ENCODE data around the gene FRMD8. TPM values are rescaled to one million over a fixed set of nuclear protein-coding genes. Genes with fewer than 3 reads are reported as not detected.
A peak's percentile ranks its signal among the peaks of the same experiment; 100 is the strongest.

Gene FRMD8
- total RNA-seq, 1 experiment from 2014 or later, result 51.1 TPM

DNA sequence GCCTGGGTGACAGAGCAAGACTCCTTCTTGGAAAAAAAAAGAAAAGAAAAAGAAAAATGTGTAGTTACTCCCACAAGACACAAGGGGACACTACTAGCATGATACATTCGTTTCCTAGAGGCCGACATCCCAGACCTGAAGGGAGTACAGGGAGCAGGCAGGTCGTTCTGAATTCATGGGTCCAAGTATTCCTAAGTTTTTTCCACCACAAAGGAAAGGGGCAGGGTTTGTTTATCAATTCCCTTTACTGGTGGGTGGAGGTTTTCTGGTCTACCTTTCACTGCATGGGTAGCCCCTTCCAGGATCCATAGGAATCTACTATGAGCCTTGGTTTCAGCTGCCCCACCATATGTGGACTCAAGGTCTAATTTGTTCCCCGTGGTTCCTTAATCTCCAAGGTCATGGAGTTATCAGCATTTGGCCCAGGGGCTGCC lies 20.1 kb upstream of the FRMD8 start:
- Histone ChIP-seq H3K4me1 (ENCODE audit: insufficient read depth, low read length, poor library complexity, severe bottlenecking) (no peaks in the 10 kb centered on the region), H3K36me3 (ENCODE audit: insufficient read depth, low read length, poor library complexity, severe bottlenecking) (no peaks in the 10 kb centered on the region), H3K27me3 (replicated peaks; ENCODE audit: insufficient read depth, low read depth, low read length, poor library complexity) (no peaks in the 10 kb centered on the region), H3K27ac (ENCODE audit: low read depth, low read length, poor library complexity, severe bottlenecking) (no peak overlapping the region), H3K4me3 (ENCODE audit: low read depth, low read length, poor library complexity, severe bottlenecking) (no peak overlapping the region), H3K9me3 (ENCODE audit: low read depth, low read length, poor library complexity, severe bottlenecking) (no peaks in the 10 kb centered on the region)
- peak; percentile 92 for DNase-seq (ENCODE audit: low spot score)
- TF ChIP-seq EZH2 (IDR thresholded peaks at IDR 0.05; ENCODE audit: borderline replicate concordance, low read depth, low read length, poor library complexity, severe bottlenecking), result no peak
- TF ChIP-seq, protein P1, sequence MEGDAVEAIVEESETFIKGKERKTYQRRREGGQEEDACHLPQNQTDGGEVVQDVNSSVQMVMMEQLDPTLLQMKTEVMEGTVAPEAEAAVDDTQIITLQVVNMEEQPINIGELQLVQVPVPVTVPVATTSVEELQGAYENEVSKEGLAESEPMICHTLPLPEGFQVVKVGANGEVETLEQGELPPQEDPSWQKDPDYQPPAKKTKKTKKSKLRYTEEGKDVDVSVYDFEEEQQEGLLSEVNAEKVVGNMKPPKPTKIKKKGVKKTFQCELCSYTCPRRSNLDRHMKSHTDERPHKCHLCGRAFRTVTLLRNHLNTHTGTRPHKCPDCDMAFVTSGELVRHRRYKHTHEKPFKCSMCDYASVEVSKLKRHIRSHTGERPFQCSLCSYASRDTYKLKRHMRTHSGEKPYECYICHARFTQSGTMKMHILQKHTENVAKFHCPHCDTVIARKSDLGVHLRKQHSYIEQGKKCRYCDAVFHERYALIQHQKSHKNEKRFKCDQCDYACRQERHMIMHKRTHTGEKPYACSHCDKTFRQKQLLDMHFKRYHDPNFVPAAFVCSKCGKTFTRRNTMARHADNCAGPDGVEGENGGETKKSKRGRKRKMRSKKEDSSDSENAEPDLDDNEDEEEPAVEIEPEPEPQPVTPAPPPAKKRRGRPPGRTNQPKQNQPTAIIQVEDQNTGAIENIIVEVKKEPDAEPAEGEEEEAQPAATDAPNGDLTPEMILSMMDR (conservative IDR thresholded peaks at IDR 0.05; ENCODE audit: low read depth, low read length), result peak; percentile 72
- intact Hi-C loops (cut with micrococcal nuclease; ENCODE audit: unreplicated experiment), result loop anchor here (1.0 kb wide), 1 partner anchor 144 kb away; no protein-coding TSS in a partner anchor
- ChIA-PET CTCF (interaction anchor here (0.6 kb wide), 2 partner anchors 90 to 91 kb away, joined by 3 to 4 read pairs; no protein-coding TSS in a partner anchor), POLR2A (ENCODE audit: low non-redundant PET) (no interaction called here)
- no TSS peak for BruUV-seq (replicated peaks)

DNA sequence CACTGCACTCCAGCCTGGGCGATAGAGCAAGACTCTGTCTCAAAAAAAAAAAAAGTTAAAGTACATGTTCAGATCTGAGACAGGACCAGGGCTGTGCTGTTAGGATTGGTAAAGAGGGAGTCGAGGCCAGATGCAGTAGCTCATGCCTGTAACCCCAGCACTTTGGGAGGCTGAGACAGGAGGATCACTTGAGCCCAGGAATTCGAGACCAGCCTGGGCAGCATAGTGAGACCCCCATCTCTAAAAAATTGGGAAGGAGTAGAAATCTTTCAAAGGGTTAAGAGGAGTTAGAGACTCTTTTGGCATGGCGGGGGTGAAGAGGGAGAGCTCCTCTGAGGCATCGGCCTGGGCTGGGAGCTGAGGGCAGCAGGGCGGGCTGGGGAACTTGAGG lies 15.8 kb upstream of the FRMD8 start:
- no peak for TF ChIP-seq EZH2 (IDR thresholded peaks at IDR 0.05; ENCODE audit: borderline replicate concordance, low read depth, low read length, poor library complexity, severe bottlenecking)
- TF ChIP-seq, protein P1 (conservative IDR thresholded peaks at IDR 0.05; ENCODE audit: low read depth, low read length), result no peak
- BruUV-seq (replicated peaks), result no TSS peak
- Histone ChIP-seq H3K4me3 (ENCODE audit: low read depth, low read length, poor library complexity, severe bottlenecking) (no peak overlapping the region), H3K27ac (ENCODE audit: low read depth, low read length, poor library complexity, severe bottlenecking) (no peak overlapping the region), H3K27me3 (replicated peaks; ENCODE audit: insufficient read depth, low read depth, low read length, poor library complexity) (no peaks in the 10 kb centered on the region), H3K9me3 (ENCODE audit: low read depth, low read length, poor library complexity, severe bottlenecking) (no peaks in the 10 kb centered on the region), H3K36me3 (ENCODE audit: insufficient read depth, low read length, poor library complexity, severe bottlenecking) (no peaks in the 10 kb centered on the region), H3K4me1 (ENCODE audit: insufficient read depth, low read length, poor library complexity, severe bottlenecking) (no peaks in the 10 kb centered on the region)
- POLR2A ChIA-PET (ENCODE audit: low non-redundant PET), result no interaction called here
- no peak for DNase-seq (ENCODE audit: low spot score)
- CTCF ChIA-PET, result interaction anchor here (0.8 kb wide), 1 partner anchor 139 kb away, joined by 6 read pairs; no protein-coding TSS in a partner anchor
- intact Hi-C loops (cut with micrococcal nuclease; ENCODE audit: unreplicated experiment), result no loop called here

DNA sequence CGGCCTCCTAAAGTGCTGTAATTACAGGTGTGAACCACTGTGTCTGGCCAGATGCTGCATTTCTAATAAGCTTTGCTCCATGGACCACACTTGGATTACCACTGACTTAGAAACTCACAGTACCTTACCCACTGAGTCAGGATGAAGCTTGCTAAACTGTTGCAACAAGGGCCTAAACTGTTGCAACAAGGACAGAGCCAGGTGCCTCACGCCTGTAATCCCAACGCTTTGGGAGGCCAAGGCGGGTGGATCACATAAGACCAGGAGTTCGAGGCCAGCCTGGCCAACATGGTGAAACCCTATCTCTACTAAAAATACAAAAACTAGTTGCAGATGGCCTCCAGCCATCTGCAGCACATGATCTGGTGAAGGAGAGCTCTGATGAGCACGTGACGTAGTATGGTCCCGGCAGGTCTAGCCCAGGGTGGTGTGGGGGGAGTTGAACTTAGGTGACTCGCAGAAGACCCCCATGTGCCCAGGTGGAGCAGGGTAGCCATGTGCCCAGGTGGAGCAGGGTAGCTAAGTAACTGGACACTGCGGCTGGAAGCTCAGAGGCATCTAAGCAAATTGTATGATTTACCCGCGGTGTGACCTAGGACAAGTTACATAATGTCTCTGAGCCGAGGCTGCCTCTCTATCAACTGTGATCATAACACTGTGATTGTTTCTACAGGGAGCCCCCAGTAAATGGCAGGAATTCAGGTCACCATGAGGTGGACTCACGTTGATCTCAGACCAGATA lies 12.4 kb upstream of the FRMD8 start:
- intact Hi-C loops (cut with micrococcal nuclease; ENCODE audit: unreplicated experiment), result no loop called here
- no TSS peak for BruUV-seq (replicated peaks)
- POLR2A ChIA-PET (ENCODE audit: low non-redundant PET), result no interaction called here
- TF ChIP-seq, protein P1 (conservative IDR thresholded peaks at IDR 0.05; ENCODE audit: low read depth, low read length), result no peak
- no peak for TF ChIP-seq EZH2 (IDR thresholded peaks at IDR 0.05; ENCODE audit: borderline replicate concordance, low read depth, low read length, poor library complexity, severe bottlenecking)
- H3K4me1 ChIP-seq (ENCODE audit: insufficient read depth, low read length, poor library complexity, severe bottlenecking), result no peaks in the 10 kb centered on the region
- H3K27ac ChIP-seq (ENCODE audit: low read depth, low read length, poor library complexity, severe bottlenecking), result no peak overlapping the region
- H3K9me3 ChIP-seq (ENCODE audit: low read depth, low read length, poor library complexity, severe bottlenecking), result no peaks in the 10 kb centered on the region
- H3K4me3 ChIP-seq (ENCODE audit: low read depth, low read length, poor library complexity, severe bottlenecking), result no peak overlapping the region
- no peaks in the 10 kb centered on the region for H3K27me3 ChIP-seq (replicated peaks; ENCODE audit: insufficient read depth, low read depth, low read length, poor library complexity)
- DNase-seq (ENCODE audit: low spot score), result no peak
- no peaks in the 10 kb centered on the region for H3K36me3 ChIP-seq (ENCODE audit: insufficient read depth, low read length, poor library complexity, severe bottlenecking)
- CTCF ChIA-PET, result no interaction called here

Measured in A673 (cell line).